HEK293 (cell line): ENCODE measurements around the gene SLC26A5.

ENCODE experiments used
- CTCF ChIA-PET: fragments of 350-600 bp; formaldehyde crosslinking; extraction: SDS; loops from one replicate; lab custom pipeline; 2021; ENCODE audit warnings: antibody characterized with exemption; lab: Yijun Ruan, JAX
- POLR2A ChIA-PET: fragments of 300-600 bp; formaldehyde crosslinking; extraction: SDS; loops from one replicate; lab custom pipeline; 2020; ENCODE audit warnings: antibody characterized with exemption, inconsistent platforms; lab: Yijun Ruan, JAX
- H3K27ac ChIP-seq: fragments of 200-500 bp; sonication (Bioruptor generic); 2 replicates; pipeline ENCODE4 v1.5.1; 2014; ENCODE audit warnings: low read depth, low read length, control low read depth, inconsistent platforms; ENCODE audit errors: extremely low read depth
- H3K36me3 ChIP-seq, 2 experiments: fragments of 200-500 bp in 1 of 2; sonication (Bioruptor generic) in 1 of 2; 1 replicate in 1 of 2; 2 replicates in 1 of 2; pipeline ENCODE4 v1.5.1; 2014 to 2017; ENCODE audit warnings: inconsistent platforms in 2 of 2, low read length in 2 of 2; ENCODE audit not compliant: control insufficient read depth in 2 of 2, insufficient read depth in 1 of 2
- H3K4me1 ChIP-seq: fragments of 200-500 bp; sonication (Bioruptor generic); 2 replicates; pipeline ENCODE4 v1.5.1; 2014; ENCODE audit warnings: mild to moderate bottlenecking, low read length, inconsistent platforms; ENCODE audit not compliant: control insufficient read depth, insufficient read depth
- H3K4me3 ChIP-seq: 2 replicates; pipeline ENCODE4 v1.5.1; 2011; ENCODE audit warnings: low read depth, mild to moderate bottlenecking, control low read depth, low read length, moderate library complexity
- H3K9me3 ChIP-seq: fragments of 200-500 bp; sonication (Bioruptor generic); 2 replicates; pipeline ENCODE4 v1.5.1; 2014; ENCODE audit warnings: low read depth, low read length, inconsistent platforms; ENCODE audit not compliant: control insufficient read depth, insufficient read depth
- GFI1B ChIP-seq: fragments of 450-650 bp; formaldehyde crosslinking; IDR thresholded peaks from 2 replicates; pipeline ENCODE4 v1.5.1; 2016; ENCODE audit warnings: missing biosample characterization, missing genetic modification characterization
- GLI4 ChIP-seq: fragments of 450-650 bp; formaldehyde crosslinking; IDR thresholded peaks from 2 replicates; pipeline ENCODE4 v1.5.1; 2016; ENCODE audit warnings: missing biosample characterization, missing genetic modification characterization
- OSR2 ChIP-seq: fragments of 450-650 bp; formaldehyde crosslinking; IDR thresholded peaks from 2 replicates; pipeline ENCODE4 v1.5.1; 2016; ENCODE audit warnings: missing biosample characterization, missing genetic modification characterization
- YY2 ChIP-seq: fragments of 450-650 bp; formaldehyde crosslinking; IDR thresholded peaks from 2 replicates; pipeline ENCODE4 v1.5.1; 2016; ENCODE audit warnings: missing biosample characterization, missing genetic modification characterization
- ZBTB1 ChIP-seq: fragments of 450-650 bp; formaldehyde crosslinking; IDR thresholded peaks from 2 replicates; pipeline ENCODE4 v1.5.1; 2016; ENCODE audit warnings: missing biosample characterization, missing genetic modification characterization
- ZNF146 ChIP-seq: fragments of 450-650 bp; formaldehyde crosslinking; IDR thresholded peaks from 2 replicates; pipeline ENCODE4 v1.5.1; 2016; ENCODE audit warnings: missing biosample characterization, missing genetic modification characterization
- ZNF16 ChIP-seq: fragments of 450-650 bp; formaldehyde crosslinking; IDR thresholded peaks from 2 replicates; pipeline ENCODE4 v1.5.1; 2016; ENCODE audit warnings: low read depth, missing biosample characterization, missing genetic modification characterization
- ZNF174 ChIP-seq: fragments of 450-650 bp; formaldehyde crosslinking; IDR thresholded peaks from 2 replicates; pipeline ENCODE4 v1.5.0; 2017; ENCODE audit warnings: missing biosample characterization, mild to moderate bottlenecking, missing genetic modification characterization
- ZNF214 ChIP-seq: fragments of 450-650 bp; formaldehyde crosslinking; IDR thresholded peaks from 2 replicates; pipeline ENCODE4 v1.5.1; 2017; ENCODE audit warnings: missing biosample characterization, mild to moderate bottlenecking, missing genetic modification characterization, borderline replicate concordance
- ZNF658 ChIP-seq: fragments of 450-650 bp; formaldehyde crosslinking; IDR thresholded peaks from 2 replicates; pipeline ENCODE4; 2016; ENCODE audit warnings: missing biosample characterization, missing genetic modification characterization
- ZNF701 ChIP-seq: fragments of 450-650 bp; formaldehyde crosslinking; IDR thresholded peaks from 2 replicates; pipeline ENCODE4 v1.5.1; 2016; ENCODE audit warnings: missing biosample characterization, missing genetic modification characterization
- ZNF792 ChIP-seq: fragments of 450-650 bp; formaldehyde crosslinking; IDR thresholded peaks from 2 replicates; pipeline ENCODE4 v1.5.1; 2016; ENCODE audit warnings: missing biosample characterization, missing genetic modification characterization
- ZNF830 ChIP-seq: fragments of 450-650 bp; IDR thresholded peaks from 2 replicates; pipeline ENCODE4 v1.5.0; 2018; ENCODE audit warnings: missing biosample characterization, missing genetic modification characterization, low read depth, mild to moderate bottlenecking, moderate library complexity
- ZSCAN23 ChIP-seq: fragments of 450-650 bp; formaldehyde crosslinking; IDR thresholded peaks from 2 replicates; pipeline ENCODE4 v1.5.1; 2016; ENCODE audit warnings: missing biosample characterization, missing genetic modification characterization
- TF ChIP-seq, protein P1 (sequence below): fragments of 450-650 bp; formaldehyde crosslinking; IDR thresholded peaks from 2 replicates; pipeline ENCODE4 v1.5.1; 2016; ENCODE audit warnings: missing biosample characterization, missing genetic modification characterization
- TF ChIP-seq, protein P2 (sequence below): fragments of 450-650 bp; formaldehyde crosslinking; IDR thresholded peaks from 2 replicates; pipeline ENCODE4 v1.5.1; 2016; ENCODE audit warnings: missing biosample characterization, missing genetic modification characterization
- TF ChIP-seq, protein P3 (sequence below): fragments of 450-650 bp; formaldehyde crosslinking; IDR thresholded peaks from 2 replicates; pipeline ENCODE4 v1.5.1; 2016; ENCODE audit warnings: missing biosample characterization, missing genetic modification characterization, borderline replicate concordance

SLC26A5 gene

GRCh38 chr7:103391150-103391549, 54.9 kb downstream of the SLC26A5 start:
- Histone ChIP-seq H3K36me3 (no peaks in the 10 kb centered on the region), H3K4me3 (no peak overlapping the region), H3K27ac (no peak overlapping the region), H3K9me3 (no peaks in the 10 kb centered on the region), H3K4me1 (no peaks in the 10 kb centered on the region)
- CTCF ChIA-PET = interaction anchor here (0.7 to 0.8 kb wide), 2 partner anchors 15 to 114 kb away, joined by 3 to 4 read pairs; no protein-coding TSS in a partner anchor
- POLR2A ChIA-PET = interaction anchor here (0.6 kb wide), 1 partner anchor 19 kb away, joined by 4 read pairs; no protein-coding TSS in a partner anchor
- TF ChIP-seq, protein P1, sequence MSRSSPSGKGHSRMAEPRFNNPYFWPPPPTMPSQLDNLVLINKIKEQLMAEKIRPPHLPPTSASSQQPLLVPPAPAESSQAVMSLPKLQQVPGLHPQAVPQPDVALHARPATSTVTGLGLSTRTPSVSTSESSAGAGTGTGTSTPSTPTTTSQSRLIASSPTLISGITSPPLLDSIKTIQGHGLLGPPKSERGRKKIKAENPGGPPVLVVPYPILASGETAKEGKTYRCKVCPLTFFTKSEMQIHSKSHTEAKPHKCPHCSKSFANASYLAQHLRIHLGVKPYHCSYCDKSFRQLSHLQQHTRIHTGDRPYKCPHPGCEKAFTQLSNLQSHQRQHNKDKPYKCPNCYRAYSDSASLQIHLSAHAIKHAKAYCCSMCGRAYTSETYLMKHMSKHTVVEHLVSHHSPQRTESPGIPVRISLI (tag by site-specific recombination) = no peak
- no peak for TF ChIP-seq ZNF830 (tag by site-specific recombination)
- no peak for TF ChIP-seq ZNF146
- TF ChIP-seq, protein P2, sequence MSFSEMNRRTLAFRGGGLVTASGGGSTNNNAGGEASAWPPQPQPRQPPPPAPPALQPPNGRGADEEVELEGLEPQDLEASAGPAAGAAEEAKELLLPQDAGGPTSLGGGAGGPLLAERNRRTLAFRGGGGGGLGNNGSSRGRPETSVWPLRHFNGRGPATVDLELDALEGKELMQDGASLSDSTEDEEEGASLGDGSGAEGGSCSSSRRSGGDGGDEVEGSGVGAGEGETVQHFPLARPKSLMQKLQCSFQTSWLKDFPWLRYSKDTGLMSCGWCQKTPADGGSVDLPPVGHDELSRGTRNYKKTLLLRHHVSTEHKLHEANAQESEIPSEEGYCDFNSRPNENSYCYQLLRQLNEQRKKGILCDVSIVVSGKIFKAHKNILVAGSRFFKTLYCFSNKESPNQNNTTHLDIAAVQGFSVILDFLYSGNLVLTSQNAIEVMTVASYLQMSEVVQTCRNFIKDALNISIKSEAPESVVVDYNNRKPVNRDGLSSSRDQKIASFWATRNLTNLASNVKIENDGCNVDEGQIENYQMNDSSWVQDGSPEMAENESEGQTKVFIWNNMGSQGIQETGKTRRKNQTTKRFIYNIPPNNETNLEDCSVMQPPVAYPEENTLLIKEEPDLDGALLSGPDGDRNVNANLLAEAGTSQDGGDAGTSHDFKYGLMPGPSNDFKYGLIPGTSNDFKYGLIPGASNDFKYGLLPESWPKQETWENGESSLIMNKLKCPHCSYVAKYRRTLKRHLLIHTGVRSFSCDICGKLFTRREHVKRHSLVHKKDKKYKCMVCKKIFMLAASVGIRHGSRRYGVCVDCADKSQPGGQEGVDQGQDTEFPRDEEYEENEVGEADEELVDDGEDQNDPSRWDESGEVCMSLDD (tag by site-specific recombination) = no peak
- no peak for TF ChIP-seq GLI4 (tag by site-specific recombination)

- TF ChIP-seq ZBTB1 (tag by site-specific recombination) = no peak
- TF ChIP-seq ZNF174 (tag by site-specific recombination) = no peak
- no peak for TF ChIP-seq ZNF701
- no peak for TF ChIP-seq ZNF214 (tag by site-specific recombination)
- TF ChIP-seq ZNF792 (tag by site-specific recombination) = no peak
- no peak for TF ChIP-seq ZNF16
- TF ChIP-seq, protein P3, sequence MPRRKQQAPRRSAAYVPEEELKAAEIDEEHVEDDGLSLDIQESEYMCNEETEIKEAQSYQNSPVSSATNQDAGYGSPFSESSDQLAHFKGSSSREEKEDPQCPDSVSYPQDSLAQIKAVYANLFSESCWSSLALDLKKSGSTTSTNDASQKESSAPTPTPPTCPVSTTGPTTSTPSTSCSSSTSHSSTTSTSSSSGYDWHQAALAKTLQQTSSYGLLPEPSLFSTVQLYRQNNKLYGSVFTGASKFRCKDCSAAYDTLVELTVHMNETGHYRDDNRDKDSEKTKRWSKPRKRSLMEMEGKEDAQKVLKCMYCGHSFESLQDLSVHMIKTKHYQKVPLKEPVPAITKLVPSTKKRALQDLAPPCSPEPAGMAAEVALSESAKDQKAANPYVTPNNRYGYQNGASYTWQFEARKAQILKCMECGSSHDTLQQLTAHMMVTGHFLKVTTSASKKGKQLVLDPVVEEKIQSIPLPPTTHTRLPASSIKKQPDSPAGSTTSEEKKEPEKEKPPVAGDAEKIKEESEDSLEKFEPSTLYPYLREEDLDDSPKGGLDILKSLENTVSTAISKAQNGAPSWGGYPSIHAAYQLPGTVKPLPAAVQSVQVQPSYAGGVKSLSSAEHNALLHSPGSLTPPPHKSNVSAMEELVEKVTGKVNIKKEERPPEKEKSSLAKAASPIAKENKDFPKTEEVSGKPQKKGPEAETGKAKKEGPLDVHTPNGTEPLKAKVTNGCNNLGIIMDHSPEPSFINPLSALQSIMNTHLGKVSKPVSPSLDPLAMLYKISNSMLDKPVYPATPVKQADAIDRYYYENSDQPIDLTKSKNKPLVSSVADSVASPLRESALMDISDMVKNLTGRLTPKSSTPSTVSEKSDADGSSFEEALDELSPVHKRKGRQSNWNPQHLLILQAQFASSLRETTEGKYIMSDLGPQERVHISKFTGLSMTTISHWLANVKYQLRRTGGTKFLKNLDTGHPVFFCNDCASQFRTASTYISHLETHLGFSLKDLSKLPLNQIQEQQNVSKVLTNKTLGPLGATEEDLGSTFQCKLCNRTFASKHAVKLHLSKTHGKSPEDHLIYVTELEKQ (tag by site-specific recombination) = no peak
- TF ChIP-seq ZSCAN23 (tag by site-specific recombination) = no peak
- no peaks in the 10 kb centered on the region for H3K4me1 ChIP-seq
- no peaks in the 10 kb centered on the region for H3K36me3 ChIP-seq
- no peaks in the 10 kb centered on the region for H3K9me3 ChIP-seq
- no peak overlapping the region for H3K4me3 ChIP-seq
- CTCF ChIA-PET = interaction anchor here (0.6 to 1.4 kb wide), 2 partner anchors 9 to 770 kb away, joined by 4 to 7 read pairs; no protein-coding TSS in a partner anchor
- H3K27ac ChIP-seq = no peak overlapping the region
- POLR2A ChIA-PET = no interaction called here
These were observed 56.7 kb downstream of the SLC26A5 start for GRCh38 chr7:103389263-103389662.

GRCh38 chr7:103388469-103389140, 57.4 kb downstream of the SLC26A5 start:
- Histone ChIP-seq H3K4me1 (no peaks in the 10 kb centered on the region), H3K36me3 (no peaks in the 10 kb centered on the region), H3K4me3 (no peak overlapping the region), H3K27ac (no peak overlapping the region), H3K9me3 (no peaks in the 10 kb centered on the region)
- no peak for TF ChIP-seq GLI4 (tag by site-specific recombination)
- TF ChIP-seq YY2 (tag by site-specific recombination) = no peak
- TF ChIP-seq GFI1B (tag by site-specific recombination) = no peak
- TF ChIP-seq ZNF658 (tag by site-specific recombination) = no peak
- TF ChIP-seq OSR2 (tag by site-specific recombination) = no peak
- POLR2A ChIA-PET = no interaction called here
- CTCF ChIA-PET = interaction anchor here (1.4 kb wide), 1 partner anchor 9 kb away, joined by 4 read pairs; no protein-coding TSS in a partner anchor
